NB4 (cell line): ENCODE measurements around the gene SULT4A1.

ENCODE experiments used
- CTCF ChIP-seq: IDR thresholded peaks from one replicate; pipeline ENCODE4 v1.5.1; 2012; ENCODE audit warnings: low read depth, low read length
- MYC ChIP-seq: IDR thresholded peaks from 2 replicates; pipeline ENCODE4 v1.6.1; 2011; ENCODE audit warnings: low read depth, low read length
- POLR2A ChIP-seq: IDR thresholded peaks from 2 replicates; pipeline ENCODE4 v1.6.1; 2011; ENCODE audit warnings: mild to moderate bottlenecking; ENCODE audit not compliant: insufficient read length; ENCODE audit errors: extremely low read depth
- TF ChIP-seq, protein P1 (sequence below): IDR thresholded peaks from 2 replicates; pipeline ENCODE4 v1.6.1; 2011; ENCODE audit warnings: low read depth, low read length

DNA sequence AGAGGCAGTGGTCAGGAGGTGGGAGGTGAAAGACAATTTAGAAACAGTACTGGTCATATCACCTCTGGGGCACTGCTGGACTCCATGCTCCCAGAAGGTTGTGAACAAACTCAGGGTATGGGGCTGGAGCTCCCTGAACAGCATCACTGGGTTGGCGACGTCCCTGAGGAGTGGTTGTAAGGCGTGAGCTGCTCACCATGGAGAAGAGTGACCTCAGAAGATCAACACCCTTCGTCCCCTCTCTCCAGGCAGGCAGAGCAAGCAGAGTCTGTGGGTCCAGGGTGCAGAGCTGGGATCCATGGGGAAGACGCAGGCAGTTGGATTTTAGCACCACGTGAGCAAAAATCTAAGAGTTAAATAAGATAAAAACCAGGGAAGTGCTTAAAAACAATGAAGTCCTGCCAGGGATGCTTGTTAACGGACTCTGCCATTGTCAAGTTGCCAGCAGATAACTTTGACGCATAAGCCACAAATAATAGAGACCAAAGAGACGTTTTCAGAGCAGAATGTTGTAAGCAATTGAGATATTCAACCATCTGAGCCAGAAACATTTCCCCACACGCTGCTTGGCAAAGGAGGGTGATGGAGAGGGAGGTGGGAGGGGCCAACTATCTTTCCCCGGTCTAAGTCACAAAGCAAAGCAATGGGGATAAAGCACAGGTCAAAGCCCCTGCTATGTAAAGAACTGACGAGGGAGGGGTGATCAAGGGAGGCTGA, 15.9 kb upstream of the SULT4A1 start:
- no peak for TF ChIP-seq CTCF
- TF ChIP-seq, protein P1, sequence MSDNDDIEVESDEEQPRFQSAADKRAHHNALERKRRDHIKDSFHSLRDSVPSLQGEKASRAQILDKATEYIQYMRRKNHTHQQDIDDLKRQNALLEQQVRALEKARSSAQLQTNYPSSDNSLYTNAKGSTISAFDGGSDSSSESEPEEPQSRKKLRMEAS, result no peak
- TF ChIP-seq POLR2A, result no peak
- TF ChIP-seq MYC, result no peak
